Measurements from ENCODE around the gene PTGFRN.

DNA sequence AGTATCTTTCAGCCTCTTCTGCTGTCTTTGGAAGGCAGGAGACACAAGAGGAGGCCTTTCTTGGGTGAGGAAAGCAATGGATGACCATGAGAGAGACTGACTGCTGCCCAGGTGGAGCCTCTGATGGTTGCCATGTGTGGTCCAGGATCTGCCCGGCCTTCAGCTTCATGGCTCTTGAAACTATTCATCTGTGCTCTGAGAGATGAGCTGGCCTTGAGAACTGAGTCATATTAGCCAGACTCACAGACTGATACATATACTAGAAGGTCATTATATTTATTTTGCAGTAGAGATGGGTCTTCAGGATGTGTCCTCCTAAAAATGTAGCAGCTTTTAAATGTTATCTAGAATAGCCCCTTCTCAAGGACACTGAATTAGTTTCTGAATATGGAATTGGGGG lies 33.7 kb downstream of the PTGFRN start:
- TF ChIP-seq EZH2 (IDR thresholded peaks at IDR 0.05) (no peak), POLR2AphosphoS5 (IDR thresholded peaks at IDR 0.05; ENCODE audit: borderline replicate concordance, low read depth, low read length) (no peak), FOXP2 (optimal IDR thresholded peaks at IDR 0.05; ENCODE audit: control extremely low read depth, extremely low read length, insufficient read depth) (no peak)

Data from SK-N-MC (cell line).